HCT116 (cell line): ENCODE measurements around the gene ZNF138. TPM values are rescaled to one million over a fixed set of nuclear protein-coding genes. Genes with fewer than 3 reads are reported as not detected.

Experiments used
- ATAC-seq: fragments of 200-7000 bp; cut with Tn5 transposase; 2 replicates; pipeline ENCODE4 v1.9.1; 2020; ENCODE audit warnings: mild to moderate bottlenecking, moderate library complexity
- BruUV-seq: library from RNA; stranded (reverse); fragments of 400-500 nt; replicated peaks from 2 replicates; lab custom pipeline; 2021; lab: Mats Ljungman, UMichigan
- CTCF ChIA-PET: fragments of 300-600 bp; sonication (Branson Sonifier 250); formaldehyde crosslinking; loops from one replicate; lab custom pipeline; 2021; ENCODE audit warnings: antibody characterized with exemption; lab: Charles Lee
- POLR2A ChIA-PET: fragments of 300-600, 350-600 bp; sonication (Branson Sonifier 250); formaldehyde crosslinking; loops from one replicate; lab custom pipeline; 2021; ENCODE audit warnings: antibody characterized with exemption; lab: Charles Lee
- RAD21 ChIA-PET, 2 experiments: fragments of 300-600 bp; sonication (Branson Sonifier 250); formaldehyde crosslinking; loops; one replicate each; lab custom pipeline; 2023; ENCODE audit warnings: low total read pairs in 2 of 2; ENCODE audit not compliant: uncharacterized antibody in 2 of 2, unreplicated experiment in 2 of 2, low non-redundant PET in 1 of 2; lab: Charles Lee
- DNase-seq: peaks from one replicate; pipeline ENCODE4 v3.0.0-alpha.2; 2010; ENCODE audit warnings: low read depth, low spot score
- H2AFZ ChIP-seq: fragments of 200-600 bp; shearing (Covaris generic), sonication (generic); 2 replicates; pipeline ENCODE4 v1.6.1; 2017; ENCODE audit warnings: low read depth, mixed run types, mixed read lengths, antibody characterized with exemption, low read length; ENCODE audit not compliant: poor library complexity, severe bottlenecking
- H3K27ac ChIP-seq: 2 replicates; pipeline ENCODE4 v1.5.1; 2012; ENCODE audit warnings: low read depth, low read length
- H3K27me3 ChIP-seq: fragments of 200-600 bp; sonication (generic); 2 replicates; pipeline ENCODE4 v1.6.1; 2016; ENCODE audit warnings: mixed run types, low read length, mixed read lengths; ENCODE audit not compliant: insufficient read depth
- H3K36me3 ChIP-seq, 2 experiments: fragments of 200-500 bp in 1 of 2; fragments of 200-600 bp in 1 of 2; sonication (Bioruptor generic) in 1 of 2; sonication (generic) in 1 of 2; 2 replicates each; pipeline versions ENCODE4 v1.5.1 to v1.6.1; 2014 to 2016; ENCODE audit warnings: low read length in 2 of 2, inconsistent platforms in 1 of 2, mixed read lengths in 1 of 2, mixed run types in 1 of 2; ENCODE audit not compliant: insufficient read depth in 2 of 2, control insufficient read depth in 1 of 2
- H3K4me1 ChIP-seq, 2 experiments: fragments of 200-600 bp in 1 of 2; sonication (generic) in 1 of 2; 2 replicates each; pipeline versions ENCODE4 v1.5.1 to v1.6.1; 2012 to 2017; ENCODE audit warnings: low read length in 2 of 2, inconsistent platforms in 1 of 2, mild to moderate bottlenecking in 1 of 2, mixed read lengths in 1 of 2, mixed run types in 1 of 2, moderate library complexity in 1 of 2; ENCODE audit not compliant: insufficient read depth in 2 of 2, control insufficient read depth in 1 of 2
- H3K4me2 ChIP-seq: fragments of 200-600 bp; sonication (generic); 2 replicates; pipeline ENCODE4 v1.6.1; 2017; ENCODE audit warnings: mixed run types, low read length, mixed read lengths
- H3K4me3 ChIP-seq, 2 experiments: fragments of 200-600 bp in 1 of 2; sonication (generic) in 1 of 2; replicated peaks in 1 of 2; 2 replicates each; pipeline ENCODE4 v1.5.1; 2011 to 2016; ENCODE audit warnings: low read length in 2 of 2, control low read depth in 1 of 2, low read depth in 1 of 2, mild to moderate bottlenecking in 1 of 2, mixed read lengths in 1 of 2, mixed run types in 1 of 2
- H3K79me2 ChIP-seq: fragments of 200-600 bp; sonication (generic); 2 replicates; pipeline ENCODE4 v1.6.1; 2017; ENCODE audit warnings: mild to moderate bottlenecking, mixed run types, low read length, moderate library complexity, mixed read lengths; ENCODE audit not compliant: insufficient read depth
- H3K9ac ChIP-seq: fragments of 200-600 bp; sonication (generic); 2 replicates; pipeline ENCODE4 v1.6.1; 2016; ENCODE audit warnings: low read length, mixed read lengths
- H3K9me2 ChIP-seq: fragments of 200-600 bp; sonication (generic), shearing (Covaris generic); 2 replicates; pipeline ENCODE4 v1.6.1; 2017; ENCODE audit warnings: mixed run types, mild to moderate bottlenecking, moderate library complexity; ENCODE audit not compliant: insufficient read depth
- H3K9me3 ChIP-seq, 2 experiments: fragments of 200-500 bp in 1 of 2; fragments of 200-600 bp in 1 of 2; sonication (Bioruptor generic) in 1 of 2; sonication (generic) in 1 of 2; 2 replicates each; pipeline ENCODE4 v1.6.1; 2014 to 2017; ENCODE audit warnings: low read length in 2 of 2, mixed read lengths in 2 of 2, inconsistent platforms in 1 of 2, low read depth in 1 of 2, mild to moderate bottlenecking in 1 of 2, mixed run types in 1 of 2, moderate library complexity in 1 of 2; ENCODE audit not compliant: control insufficient read depth in 1 of 2, insufficient read depth in 1 of 2
- H4K20me1 ChIP-seq: fragments of 200-600 bp; sonication (generic), shearing (Covaris generic); 2 replicates; pipeline ENCODE4 v1.6.1; 2017; ENCODE audit warnings: mixed run types, mild to moderate bottlenecking, moderate library complexity; ENCODE audit not compliant: insufficient read depth
- ATF3 ChIP-seq: IDR thresholded peaks from 2 replicates; pipeline ENCODE4 v1.6.1; 2012
- CBX3 ChIP-seq: IDR thresholded peaks from 2 replicates; pipeline ENCODE4 v1.6.1; 2012; ENCODE audit warnings: low read depth
- CTCF ChIP-seq, 3 experiments: fragments of 200-600 bp in 1 of 3; sonication (generic) in 1 of 3; IDR thresholded peaks in 2 of 3; conservative IDR thresholded peaks in 1 of 3; 2 replicates each; pipeline ENCODE4 v1.5.1; 2012 to 2017; ENCODE audit warnings: low read depth in 2 of 3, low read length in 2 of 3, antibody characterized with exemption in 1 of 3, borderline replicate concordance in 1 of 3, control low read depth in 1 of 3, mild to moderate bottlenecking in 1 of 3, mixed read lengths in 1 of 3, mixed run types in 1 of 3, moderate library complexity in 1 of 3; ENCODE audit not compliant: insufficient read depth in 1 of 3
- ELF1 ChIP-seq: IDR thresholded peaks from 2 replicates; pipeline ENCODE4 v1.6.1; 2012; ENCODE audit warnings: low read depth, borderline replicate concordance
- EZH2 ChIP-seq: fragments of 200-600 bp; sonication (generic); IDR thresholded peaks from 2 replicates; pipeline ENCODE4 v1.6.1; 2017; ENCODE audit warnings: antibody characterized with exemption, mixed run types
- JUND ChIP-seq: IDR thresholded peaks from 2 replicates; pipeline ENCODE4 v1.6.1; 2012
- MAX ChIP-seq: IDR thresholded peaks from 2 replicates; pipeline ENCODE4 v1.6.1; 2012
- POLR2A ChIP-seq: IDR thresholded peaks from 2 replicates; pipeline ENCODE4 v1.7.0; 2011; ENCODE audit warnings: borderline replicate concordance; ENCODE audit not compliant: insufficient read depth, insufficient read length; ENCODE audit errors: extremely low read depth
- REST ChIP-seq: IDR thresholded peaks from 2 replicates; pipeline ENCODE4 v1.6.1; 2012; ENCODE audit warnings: low read depth
- SIN3A ChIP-seq: IDR thresholded peaks from 2 replicates; pipeline ENCODE4 v1.6.1; 2012; ENCODE audit warnings: low read depth
- SP1 ChIP-seq: IDR thresholded peaks from 2 replicates; pipeline ENCODE4 v1.6.1; 2012; ENCODE audit warnings: low read depth
- YY1 ChIP-seq: IDR thresholded peaks from 2 replicates; pipeline ENCODE4 v1.6.1; 2011; ENCODE audit warnings: low read length, low read depth, moderate library complexity, mild to moderate bottlenecking; ENCODE audit not compliant: insufficient replicate concordance; ENCODE audit errors: extremely low read depth
- ZBTB33 ChIP-seq: IDR thresholded peaks from 2 replicates; pipeline ENCODE4 v1.6.1; 2011; ENCODE audit warnings: mild to moderate bottlenecking, low read length, moderate library complexity; ENCODE audit not compliant: insufficient replicate concordance; ENCODE audit errors: extremely low read depth
- ZFX ChIP-seq: fragments of 450-650 bp; IDR thresholded peaks from 2 replicates; pipeline ENCODE4 v1.6.1; 2017
- ZNF274 ChIP-seq: fragments of 200-500 bp; sonication (Bioruptor generic); IDR thresholded peaks from 2 replicates; pipeline ENCODE4 v1.6.1; 2014; ENCODE audit warnings: mild to moderate bottlenecking, low read depth, low read length, inconsistent platforms
- intact Hi-C: fragments of 100-400 bp; cut with micrococcal nuclease; formaldehyde crosslinking; loops from 2 replicates; pipeline ENCODE4 v1.10.0; 2022
- total RNA-seq: library from RNA; stranded (reverse); gene quantifications from one replicate; pipeline ENCODE4 v1.2.1, GENCODE V29; 2021; ENCODE audit not compliant: unreplicated experiment

Gene ZNF138
- total RNA-seq, 1 experiment from 2014 or later = 10.1 TPM

GRCh38 chr7:64874562-64875250 lies 80.5 kb downstream of the ZNF138 start (continued):
- no peak for TF ChIP-seq REST
- TF ChIP-seq, all 23 proteins: peak for 0

- Histone ChIP-seq H4K20me1 (no peaks in the 10 kb centered on the region), H3K4me3 (no peak overlapping the region), H2AFZ (no peak overlapping the region), H3K9me3 (no peaks in the 10 kb centered on the region; a peak in 2 of 4 replicates), H3K4me2 (no peak overlapping the region), H3K36me3 (no peaks in the 10 kb centered on the region), H3K27me3 (no peaks in the 10 kb centered on the region), H3K9me2 (no peaks in the 10 kb centered on the region), H3K4me1 (no peaks in the 10 kb centered on the region), H3K27ac (no peak overlapping the region), H3K9ac (no peak overlapping the region), H3K79me2 (no peaks in the 10 kb centered on the region)
- no peak for DNase-seq
- ATAC-seq = no peak
- intact Hi-C loops = no loop called here
- ChIA-PET CTCF (no interaction called here), RAD21 (no interaction called here), POLR2A (no interaction called here)
- no TSS peak for BruUV-seq
- TF ChIP-seq CBX3 (no peak), POLR2A (no peak), YY1 (no peak), ZFX (no peak), CTCF (IDR thresholded peaks at IDR 0.05 in 2 of 3, conservative IDR thresholded peaks at IDR 0.05 in 1 of 3; ENCODE audit: borderline replicate concordance in 1 of 3, insufficient read depth in 1 of 3, low read depth in 2 of 3, low read length in 2 of 3) (no peak), ATF3 (no peak), SIN3A (no peak), EZH2 (no peak), ZBTB33 (no peak), SP1 (no peak), JUND (no peak), ELF1 (no peak), ZNF274 (no peak), MAX (no peak)
Measured at GRCh38 chr7:64875258-64875657, 81.0 kb downstream of the ZNF138 start.
